ENCODE measurements around the gene SZRD1. TPM values are rescaled to one million over a fixed set of nuclear protein-coding genes. Genes with fewer than 3 reads are reported as not detected.

SZRD1 gene
- total and polyA plus RNA-seq, 2 donors from 2014 or later, result 77.3 to 127 TPM

DNA sequence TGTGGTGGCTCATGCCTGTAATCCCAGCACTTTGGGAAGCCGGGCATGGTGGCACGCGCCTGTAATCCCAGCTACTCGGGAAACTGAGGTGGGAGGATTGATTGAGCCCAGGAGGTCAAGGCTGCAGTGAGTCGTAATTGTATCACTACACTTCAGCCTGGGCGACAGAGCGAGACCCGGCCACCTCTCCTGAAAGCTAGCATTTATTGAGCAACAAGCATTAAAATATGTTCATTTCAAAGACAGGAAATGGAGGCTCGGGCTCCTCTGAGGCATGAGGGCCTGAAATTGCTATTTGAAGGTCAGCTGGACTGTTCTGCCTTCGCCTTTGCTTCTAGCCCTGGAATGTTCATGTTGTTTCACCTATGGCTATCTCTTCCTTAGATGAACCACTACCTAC lies 35.7 kb downstream of the SZRD1 start:
- no peak for DNase-seq
- H3K36me3 ChIP-seq (ENCODE audit: control insufficient read depth in 2 of 3, insufficient read depth in 3 of 3, low read length in 3 of 3), result no peaks in the 10 kb centered on the region
- no peaks in the 10 kb centered on the region for H3K27me3 ChIP-seq (ENCODE audit: control insufficient read depth, insufficient read depth, low read length)
- no peak overlapping the region for H3K9ac ChIP-seq (ENCODE audit: low read length in 3 of 3)
- intact Hi-C loops (cut with DNase I), result no loop called here
- H3K27ac ChIP-seq (ENCODE audit: low read depth in 2 of 2, low read length in 2 of 2), result no peak overlapping the region
- TF ChIP-seq, protein P1, sequence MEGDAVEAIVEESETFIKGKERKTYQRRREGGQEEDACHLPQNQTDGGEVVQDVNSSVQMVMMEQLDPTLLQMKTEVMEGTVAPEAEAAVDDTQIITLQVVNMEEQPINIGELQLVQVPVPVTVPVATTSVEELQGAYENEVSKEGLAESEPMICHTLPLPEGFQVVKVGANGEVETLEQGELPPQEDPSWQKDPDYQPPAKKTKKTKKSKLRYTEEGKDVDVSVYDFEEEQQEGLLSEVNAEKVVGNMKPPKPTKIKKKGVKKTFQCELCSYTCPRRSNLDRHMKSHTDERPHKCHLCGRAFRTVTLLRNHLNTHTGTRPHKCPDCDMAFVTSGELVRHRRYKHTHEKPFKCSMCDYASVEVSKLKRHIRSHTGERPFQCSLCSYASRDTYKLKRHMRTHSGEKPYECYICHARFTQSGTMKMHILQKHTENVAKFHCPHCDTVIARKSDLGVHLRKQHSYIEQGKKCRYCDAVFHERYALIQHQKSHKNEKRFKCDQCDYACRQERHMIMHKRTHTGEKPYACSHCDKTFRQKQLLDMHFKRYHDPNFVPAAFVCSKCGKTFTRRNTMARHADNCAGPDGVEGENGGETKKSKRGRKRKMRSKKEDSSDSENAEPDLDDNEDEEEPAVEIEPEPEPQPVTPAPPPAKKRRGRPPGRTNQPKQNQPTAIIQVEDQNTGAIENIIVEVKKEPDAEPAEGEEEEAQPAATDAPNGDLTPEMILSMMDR (IDR thresholded peaks at IDR 0.05; ENCODE audit: borderline replicate concordance, extremely low read depth, insufficient read depth), result no peak
- no peak overlapping the region for H3K4me3 ChIP-seq (ENCODE audit: low read length in 3 of 3)
- no peaks in the 10 kb centered on the region for H3K4me1 ChIP-seq (ENCODE audit: control insufficient read depth in 2 of 3, insufficient read depth in 2 of 3, low read depth in 1 of 3, low read length in 3 of 3)
- FAIRE-seq, result no peak
- no peaks in the 10 kb centered on the region for H3K9me3 ChIP-seq (ENCODE audit: control insufficient read depth in 2 of 3, insufficient read depth in 1 of 3, low read length in 3 of 3)

DNA sequence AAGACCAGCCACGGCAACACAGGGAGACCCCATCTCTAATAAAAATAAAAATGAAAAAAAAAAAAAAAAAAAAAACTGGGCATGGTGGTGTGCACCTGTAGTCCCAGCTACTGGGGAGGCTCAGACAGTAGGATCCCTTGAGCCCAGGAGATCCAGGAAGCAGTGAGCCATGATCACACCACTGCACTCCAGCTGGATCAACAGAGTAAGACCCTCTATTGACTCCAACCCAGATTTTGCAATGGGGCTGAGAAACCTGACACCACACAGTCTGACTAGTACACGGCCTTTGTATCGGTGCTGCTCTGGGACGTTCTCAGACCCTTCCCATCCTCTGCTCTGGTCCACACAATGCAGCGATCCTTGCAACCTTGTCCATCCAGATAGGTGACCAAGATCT lies 38.4 kb downstream of the SZRD1 start:
- Histone ChIP-seq H3K27ac (ENCODE audit: low read depth in 2 of 2, low read length in 2 of 2) (no peak overlapping the region), H3K9ac (ENCODE audit: low read length in 3 of 3) (no peak overlapping the region), H3K9me3 (ENCODE audit: control insufficient read depth in 2 of 3, insufficient read depth in 1 of 3, low read length in 3 of 3) (no peaks in the 10 kb centered on the region), H3K36me3 (ENCODE audit: control insufficient read depth in 2 of 3, insufficient read depth in 3 of 3, low read length in 3 of 3) (no peaks in the 10 kb centered on the region), H3K27me3 (ENCODE audit: control insufficient read depth, insufficient read depth, low read length) (no peaks in the 10 kb centered on the region), H3K4me1 (ENCODE audit: control insufficient read depth in 2 of 3, insufficient read depth in 2 of 3, low read depth in 1 of 3, low read length in 3 of 3) (no peaks in the 10 kb centered on the region), H3K4me3 (ENCODE audit: low read length in 3 of 3) (no peak overlapping the region)
- DNase-seq, result no peak
- FAIRE-seq, result no peak
- TF ChIP-seq, protein P1 (IDR thresholded peaks at IDR 0.05; ENCODE audit: borderline replicate concordance, extremely low read depth, insufficient read depth), result no peak
- intact Hi-C loops (cut with DNase I), result no loop called here

DNA sequence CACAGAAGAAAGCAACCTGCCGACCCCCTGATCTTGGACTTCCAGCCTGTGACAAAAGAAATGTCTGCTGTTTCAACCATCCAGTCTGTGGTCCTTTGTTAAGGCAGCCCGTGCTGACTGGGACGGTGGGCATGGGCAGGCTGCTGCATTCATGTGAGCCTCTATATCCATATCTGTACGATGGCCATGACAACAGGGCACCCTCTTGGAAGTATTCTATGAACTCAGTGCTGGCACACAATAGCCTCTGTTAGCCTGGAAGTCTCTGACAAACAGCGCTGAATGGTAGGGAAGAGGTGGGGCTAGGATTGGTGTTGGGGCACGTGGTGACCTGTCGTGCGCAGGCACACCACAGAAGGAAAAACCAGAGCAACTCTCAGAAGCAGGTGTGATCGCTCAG lies 39.8 kb downstream of the SZRD1 start:
- Histone ChIP-seq H3K27me3 (ENCODE audit: control insufficient read depth, insufficient read depth, low read length) (no peaks in the 10 kb centered on the region), H3K27ac (ENCODE audit: low read depth in 2 of 2, low read length in 2 of 2) (no peak overlapping the region), H3K4me1 (ENCODE audit: control insufficient read depth in 2 of 3, insufficient read depth in 2 of 3, low read depth in 1 of 3, low read length in 3 of 3) (no peaks in the 10 kb centered on the region), H3K9ac (ENCODE audit: low read length in 3 of 3) (no peak overlapping the region), H3K4me3 (ENCODE audit: low read length in 3 of 3) (no peak overlapping the region), H3K9me3 (ENCODE audit: control insufficient read depth in 2 of 3, insufficient read depth in 1 of 3, low read length in 3 of 3) (no peaks in the 10 kb centered on the region), H3K36me3 (ENCODE audit: control insufficient read depth in 2 of 3, insufficient read depth in 3 of 3, low read length in 3 of 3) (no peaks in the 10 kb centered on the region)
- intact Hi-C loops (cut with DNase I), result no loop called here
- DNase-seq, result no peak
- no peak for FAIRE-seq
- TF ChIP-seq, protein P1 (IDR thresholded peaks at IDR 0.05; ENCODE audit: borderline replicate concordance, extremely low read depth, insufficient read depth), result no peak

GRCh38 chr1:16409536-16410152 lies 42.6 kb downstream of the SZRD1 start:
- no peak for FAIRE-seq
- TF ChIP-seq, protein P1 (IDR thresholded peaks at IDR 0.05; ENCODE audit: borderline replicate concordance, extremely low read depth, insufficient read depth), result no peak

More at GRCh38 chr1:16409536-16410152, 42.6 kb downstream of the SZRD1 start:
- Histone ChIP-seq H3K36me3 (ENCODE audit: control insufficient read depth in 2 of 3, insufficient read depth in 3 of 3, low read length in 3 of 3) (no peaks in the 10 kb centered on the region), H3K27me3 (ENCODE audit: control insufficient read depth, insufficient read depth, low read length) (no peaks in the 10 kb centered on the region), H3K4me3 (ENCODE audit: low read length in 3 of 3) (no peak overlapping the region), H3K4me1 (ENCODE audit: control insufficient read depth in 2 of 3, insufficient read depth in 2 of 3, low read depth in 1 of 3, low read length in 3 of 3) (no peaks in the 10 kb centered on the region), H3K9me3 (ENCODE audit: control insufficient read depth in 2 of 3, insufficient read depth in 1 of 3, low read length in 3 of 3) (no peaks in the 10 kb centered on the region), H3K27ac (ENCODE audit: low read depth in 2 of 2, low read length in 2 of 2) (no peak overlapping the region), H3K9ac (ENCODE audit: low read length in 3 of 3) (no peak overlapping the region)
- DNase-seq, result no peak
- intact Hi-C loops (cut with DNase I), result no loop called here
